Duodenal mucosa (tissue), 2 donors: ENCODE measurements around the gene CCNY.

Source experiments
- H3K27ac ChIP-seq: one replicate; pipeline ENCODE4 v1.7.0; 2013; ENCODE audit warnings: low read depth, low read length
- H3K27me3 ChIP-seq, 2 donors: one replicate each; pipeline ENCODE4 v1.7.0; 2013; ENCODE audit warnings: low read length in 2 of 2, control low read depth in 1 of 2; ENCODE audit not compliant: insufficient read depth in 2 of 2, control insufficient read depth in 1 of 2
- H3K36me3 ChIP-seq, 2 donors: one replicate each; pipeline ENCODE4 v1.7.0; 2013; ENCODE audit warnings: low read length in 2 of 2, control low read depth in 1 of 2; ENCODE audit not compliant: insufficient read depth in 2 of 2, control insufficient read depth in 1 of 2
- H3K4me1 ChIP-seq, 2 donors: one replicate each; pipeline ENCODE4 v1.7.0; 2013; ENCODE audit warnings: low read length in 2 of 2, control low read depth in 1 of 2; ENCODE audit not compliant: insufficient read depth in 2 of 2, control insufficient read depth in 1 of 2
- H3K4me3 ChIP-seq, 2 donors: one replicate each; pipeline ENCODE4 v1.7.0; 2013; ENCODE audit warnings: low read length in 2 of 2, low read depth in 1 of 2
- H3K9ac ChIP-seq, 2 donors: one replicate each; pipeline ENCODE4 v1.7.0; 2013; ENCODE audit warnings: low read length in 2 of 2, low read depth in 1 of 2
- H3K9me3 ChIP-seq, 2 donors: one replicate each; pipeline ENCODE4 v1.7.0; 2013; ENCODE audit warnings: low read length in 2 of 2, control low read depth in 1 of 2; ENCODE audit not compliant: control insufficient read depth in 1 of 2

Gene CCNY

DNA sequence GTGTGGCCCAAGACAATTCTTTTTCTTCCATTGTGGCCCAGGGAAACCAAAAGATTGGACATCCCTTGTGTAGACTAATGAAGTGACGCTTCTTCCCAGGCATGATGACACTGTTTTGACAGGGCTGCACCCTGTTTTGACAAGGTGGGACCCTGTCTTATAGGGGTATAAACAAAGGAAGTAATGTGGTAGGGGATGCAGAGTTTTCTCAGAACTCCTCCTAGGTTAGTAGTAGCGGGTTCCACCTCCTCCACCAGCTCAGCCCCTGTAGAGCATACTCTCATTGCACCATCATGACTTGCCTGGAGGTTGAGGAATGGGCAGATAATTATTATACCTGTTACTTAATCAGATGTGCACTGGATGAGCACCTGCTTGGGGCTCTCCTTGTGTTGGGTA, 123.1 kb downstream of the CCNY start:
- no peaks in the 10 kb centered on the region for H3K36me3 ChIP-seq
- no peak overlapping the region for H3K27ac ChIP-seq
- no peak overlapping the region for H3K9ac ChIP-seq
- H3K4me1 ChIP-seq, result peaks cover 25 to 27% of the 10 kb centered on the region in 2 donors
- H3K9me3 ChIP-seq, result no peaks in the 10 kb centered on the region
- H3K4me3 ChIP-seq, result no peak overlapping the region
- H3K27me3 ChIP-seq, result no peaks in the 10 kb centered on the region

GRCh38 chr10:35460852-35461460, 124.6 kb downstream of the CCNY start:
- Histone ChIP-seq H3K4me1 (peaks cover 31 to 40% of the 10 kb centered on the region in 2 donors), H3K27ac (no peak overlapping the region), H3K4me3 (no peak overlapping the region)

GRCh38 chr10:35462491-35462934, 126.2 kb downstream of the CCNY start:
- Histone ChIP-seq H3K36me3 (no peaks in the 10 kb centered on the region), H3K27ac (no peak overlapping the region), H3K27me3 (no peaks in the 10 kb centered on the region), H3K4me3 (no peak overlapping the region), H3K9ac (no peak overlapping the region), H3K4me1 (peaks cover 40 to 50% of the 10 kb centered on the region in 2 donors), H3K9me3 (no peaks in the 10 kb centered on the region)

More at GRCh38 chr10:35460852-35461460, 124.6 kb downstream of the CCNY start:
- Histone ChIP-seq H3K27me3 (no peaks in the 10 kb centered on the region), H3K9ac (no peak overlapping the region), H3K36me3 (no peaks in the 10 kb centered on the region), H3K9me3 (no peaks in the 10 kb centered on the region)

DNA sequence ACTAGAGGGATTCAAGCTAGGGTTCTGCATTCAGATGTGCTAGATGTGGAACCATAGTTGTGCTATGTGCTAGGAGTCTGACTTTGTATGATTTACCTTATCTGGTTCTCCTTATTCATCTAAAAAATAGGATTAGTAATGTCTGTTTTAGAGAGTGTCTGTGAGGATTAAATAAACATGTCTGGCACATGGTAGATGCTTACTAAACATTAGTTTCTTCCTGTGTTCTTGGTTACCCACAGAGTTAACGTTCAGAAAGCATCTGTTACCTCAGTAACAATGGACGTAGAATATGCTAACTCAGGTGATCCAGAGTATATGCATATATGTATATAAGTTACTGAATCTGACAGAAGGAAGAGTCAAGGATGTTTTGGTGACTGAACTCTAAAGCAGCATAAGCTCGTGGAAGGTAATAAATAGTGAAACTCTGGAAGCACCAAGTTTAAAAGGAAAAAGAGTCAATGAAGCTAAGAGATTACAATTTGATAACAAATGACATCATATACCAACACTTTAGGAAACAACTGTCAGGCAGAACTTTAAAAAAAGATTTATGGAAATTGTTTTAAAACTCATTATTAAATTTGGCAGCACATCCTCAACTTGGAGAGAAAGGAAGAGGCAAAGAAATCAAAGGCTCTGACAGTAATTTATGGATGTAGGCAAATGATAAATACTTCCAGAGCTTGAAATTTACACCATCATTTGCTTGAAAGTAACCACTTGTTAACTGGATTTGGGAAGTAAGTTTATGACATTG, 127.0 kb downstream of the CCNY start:
- no peaks in the 10 kb centered on the region for H3K36me3 ChIP-seq
- H3K9ac ChIP-seq, result no peak overlapping the region
- no peaks in the 10 kb centered on the region for H3K9me3 ChIP-seq
- H3K4me3 ChIP-seq, result no peak overlapping the region
- H3K27me3 ChIP-seq, result no peaks in the 10 kb centered on the region
- no peak overlapping the region for H3K27ac ChIP-seq
- peaks cover 40 to 50% of the 10 kb centered on the region in 2 donors for H3K4me1 ChIP-seq

GRCh38 chr10:35463878-35464277, 127.6 kb downstream of the CCNY start:
- Histone ChIP-seq H3K9ac (no peak overlapping the region), H3K4me3 (no peak overlapping the region), H3K36me3 (no peaks in the 10 kb centered on the region), H3K27ac (no peak overlapping the region), H3K4me1 (peaks cover 40 to 50% of the 10 kb centered on the region in 2 donors), H3K9me3 (no peaks in the 10 kb centered on the region), H3K27me3 (no peaks in the 10 kb centered on the region)

DNA sequence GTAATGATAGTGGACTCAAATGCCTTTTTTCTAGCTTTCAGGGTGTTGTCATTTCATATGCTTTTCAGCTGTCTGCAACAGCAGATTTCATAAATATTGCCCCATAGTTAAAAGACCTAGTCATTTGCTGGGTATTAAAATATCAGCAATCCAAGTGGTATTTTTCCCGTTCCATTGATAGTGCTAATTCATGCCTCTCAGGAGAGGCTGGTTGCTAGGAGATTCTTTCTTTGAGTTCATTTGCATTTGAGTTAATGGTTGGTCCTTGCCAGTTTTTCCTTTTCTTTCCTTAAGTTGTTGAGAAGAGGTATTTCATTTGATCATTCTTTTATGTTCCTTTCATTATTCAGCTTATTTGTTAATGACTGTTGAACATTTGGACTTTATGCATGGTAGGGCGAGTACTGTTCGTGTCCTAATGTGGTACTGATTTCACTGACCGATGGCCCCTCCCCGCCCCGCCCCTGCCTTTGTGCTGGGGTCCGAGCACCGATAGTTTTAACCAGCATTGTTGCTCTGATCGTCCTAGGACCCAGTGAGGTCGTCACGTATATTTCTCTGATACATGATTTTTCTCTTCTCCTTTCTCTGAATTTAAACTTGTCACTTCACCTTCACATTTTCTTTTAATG, 128.6 kb downstream of the CCNY start:
- Histone ChIP-seq H3K27ac (no peak overlapping the region), H3K9me3 (no peaks in the 10 kb centered on the region), H3K27me3 (no peaks in the 10 kb centered on the region), H3K9ac (no peak overlapping the region), H3K36me3 (no peaks in the 10 kb centered on the region), H3K4me3 (peak overlapping the region in 1 of 2 donors; percentile 34), H3K4me1 (peaks cover 40 to 50% of the 10 kb centered on the region in 2 donors)

- Histone ChIP-seq H3K4me1 (peaks cover 46 to 50% of the 10 kb centered on the region in 2 donors), H3K9ac (no peak overlapping the region), H3K27ac (no peak overlapping the region), H3K27me3 (no peaks in the 10 kb centered on the region), H3K36me3 (no peaks in the 10 kb centered on the region), H3K9me3 (no peaks in the 10 kb centered on the region), H3K4me3 (no peak overlapping the region)
Observed at GRCh38 chr10:35465673-35466072, 129.4 kb downstream of the CCNY start.

GRCh38 chr10:35466170-35466569, 129.9 kb downstream of the CCNY start:
- no peak overlapping the region for H3K27ac ChIP-seq
- no peaks in the 10 kb centered on the region for H3K36me3 ChIP-seq
- no peaks in the 10 kb centered on the region for H3K27me3 ChIP-seq
- peaks cover 46 to 50% of the 10 kb centered on the region in 2 donors for H3K4me1 ChIP-seq
- no peak overlapping the region for H3K4me3 ChIP-seq
- H3K9ac ChIP-seq, result no peak overlapping the region
- H3K9me3 ChIP-seq, result no peaks in the 10 kb centered on the region

DNA sequence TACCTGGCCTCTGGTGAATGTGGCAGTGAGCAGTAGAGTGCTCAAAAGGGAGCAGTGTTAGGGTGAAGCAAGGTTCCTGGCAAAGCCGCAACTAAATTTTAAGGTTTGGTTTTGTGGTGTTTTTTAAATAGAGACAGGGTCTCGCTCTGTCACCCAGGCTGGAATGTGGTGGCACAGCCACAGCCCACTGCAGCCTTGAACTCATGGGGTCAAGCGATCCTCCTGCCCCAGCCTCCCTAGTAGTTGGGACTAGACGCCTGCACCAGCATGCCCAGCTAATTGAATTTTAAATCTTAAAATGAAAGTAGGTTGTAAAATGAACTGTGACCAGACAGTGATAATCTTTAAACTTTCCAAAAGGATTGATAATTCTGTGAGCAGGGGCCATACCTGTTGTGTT, 130.4 kb downstream of the CCNY start:
- Histone ChIP-seq H3K27ac (no peak overlapping the region), H3K27me3 (no peaks in the 10 kb centered on the region), H3K9me3 (no peaks in the 10 kb centered on the region), H3K4me3 (no peak overlapping the region), H3K36me3 (no peaks in the 10 kb centered on the region), H3K9ac (no peak overlapping the region), H3K4me1 (peaks cover 46 to 50% of the 10 kb centered on the region in 2 donors)

- H3K27ac ChIP-seq, result no peak overlapping the region
- H3K4me3 ChIP-seq, result no peak overlapping the region
- no peaks in the 10 kb centered on the region for H3K9me3 ChIP-seq
- no peaks in the 10 kb centered on the region for H3K36me3 ChIP-seq
- H3K27me3 ChIP-seq, result no peaks in the 10 kb centered on the region
- peaks cover 42 to 48% of the 10 kb centered on the region in 2 donors for H3K4me1 ChIP-seq
- no peak overlapping the region for H3K9ac ChIP-seq
Observed at GRCh38 chr10:35467186-35467585, 130.9 kb downstream of the CCNY start.
